ENCODE measurements around the gene ELMO1. TPM values are rescaled to one million over a fixed set of nuclear protein-coding genes. Genes with fewer than 3 reads are reported as not detected.

The ELMO1 gene
- total and polyA plus RNA-seq, 4 donors: 6.7 to 51.5 (median 14.8) TPM

DNA sequence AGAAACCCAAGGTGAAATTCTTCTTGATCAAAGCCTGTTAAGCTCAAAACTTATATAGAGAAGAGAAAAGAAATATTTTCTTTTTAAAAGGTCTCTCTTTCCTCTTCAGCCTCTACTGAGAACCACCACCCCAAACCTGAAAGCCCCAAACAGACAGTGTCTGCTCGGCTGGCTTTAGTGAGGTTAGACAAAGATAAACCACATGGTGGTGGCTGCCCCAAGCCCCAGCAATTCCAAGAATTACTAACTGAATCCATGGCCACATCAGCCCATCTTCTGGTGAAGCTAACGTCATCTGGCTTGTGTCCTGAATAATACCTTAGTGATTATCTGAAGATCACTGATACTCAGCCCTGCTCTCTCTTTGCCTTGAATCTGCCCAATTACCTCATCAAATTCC, 275.0 kb downstream of the ELMO1 start:
- Histone ChIP-seq H3K9me3 (ENCODE audit: control insufficient read depth in 4 of 4, low read length in 3 of 4) (no peaks in the 10 kb centered on the region), H3K36me3 (ENCODE audit: control insufficient read depth in 4 of 4, insufficient read depth in 3 of 4, low read depth in 1 of 4, low read length in 3 of 4) (peaks cover 0 to 8% (median 3%) of the 10 kb centered on the region in 4 donors), H3K4me1 (ENCODE audit: control insufficient read depth in 4 of 4, insufficient read depth in 4 of 4, low read length in 3 of 4) (no peaks in the 10 kb centered on the region), H3K27ac (ENCODE audit: low read depth in 1 of 2, low read length in 2 of 2) (no peak overlapping the region), H3K4me3 (ENCODE audit: low read depth in 1 of 3, low read length in 3 of 3) (no peak overlapping the region), H3K9ac (ENCODE audit: low read depth in 1 of 2, low read length in 2 of 2) (no peak overlapping the region), H3K27me3 (ENCODE audit: control insufficient read depth in 4 of 4, insufficient read depth in 4 of 4, low read length in 3 of 4) (no peaks in the 10 kb centered on the region)
- WGBS: 92% methylated on average over 2 of the region's 2 CpGs
- no peak for TF ChIP-seq EGR1 (IDR thresholded peaks at IDR 0.05; ENCODE audit: low read depth in 2 of 2)
- no peak for TF ChIP-seq MAX (IDR thresholded peaks at IDR 0.05)
- TF ChIP-seq TAF1 (conservative IDR thresholded peaks at IDR 0.05): no peak
- no peak for TF ChIP-seq REST (IDR thresholded peaks at IDR 0.05)
- no peak for TF ChIP-seq RXRA (IDR thresholded peaks at IDR 0.05)
- TF ChIP-seq, protein P1, sequence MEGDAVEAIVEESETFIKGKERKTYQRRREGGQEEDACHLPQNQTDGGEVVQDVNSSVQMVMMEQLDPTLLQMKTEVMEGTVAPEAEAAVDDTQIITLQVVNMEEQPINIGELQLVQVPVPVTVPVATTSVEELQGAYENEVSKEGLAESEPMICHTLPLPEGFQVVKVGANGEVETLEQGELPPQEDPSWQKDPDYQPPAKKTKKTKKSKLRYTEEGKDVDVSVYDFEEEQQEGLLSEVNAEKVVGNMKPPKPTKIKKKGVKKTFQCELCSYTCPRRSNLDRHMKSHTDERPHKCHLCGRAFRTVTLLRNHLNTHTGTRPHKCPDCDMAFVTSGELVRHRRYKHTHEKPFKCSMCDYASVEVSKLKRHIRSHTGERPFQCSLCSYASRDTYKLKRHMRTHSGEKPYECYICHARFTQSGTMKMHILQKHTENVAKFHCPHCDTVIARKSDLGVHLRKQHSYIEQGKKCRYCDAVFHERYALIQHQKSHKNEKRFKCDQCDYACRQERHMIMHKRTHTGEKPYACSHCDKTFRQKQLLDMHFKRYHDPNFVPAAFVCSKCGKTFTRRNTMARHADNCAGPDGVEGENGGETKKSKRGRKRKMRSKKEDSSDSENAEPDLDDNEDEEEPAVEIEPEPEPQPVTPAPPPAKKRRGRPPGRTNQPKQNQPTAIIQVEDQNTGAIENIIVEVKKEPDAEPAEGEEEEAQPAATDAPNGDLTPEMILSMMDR (IDR thresholded peaks at IDR 0.05; ENCODE audit: low read depth, low read length, missing input control): no peak
- no peak for DNase-seq (ENCODE audit: low spot score)

- Histone ChIP-seq H3K4me1 (ENCODE audit: control insufficient read depth in 4 of 4, insufficient read depth in 4 of 4, low read length in 3 of 4) (no peaks in the 10 kb centered on the region), H3K27ac (ENCODE audit: low read depth in 1 of 2, low read length in 2 of 2) (no peak overlapping the region), H3K27me3 (ENCODE audit: control insufficient read depth in 4 of 4, insufficient read depth in 4 of 4, low read length in 3 of 4) (no peaks in the 10 kb centered on the region), H3K4me3 (ENCODE audit: low read depth in 1 of 3, low read length in 3 of 3) (no peak overlapping the region), H3K9ac (ENCODE audit: low read depth in 1 of 2, low read length in 2 of 2) (no peak overlapping the region), H3K36me3 (ENCODE audit: control insufficient read depth in 4 of 4, insufficient read depth in 3 of 4, low read depth in 1 of 4, low read length in 3 of 4) (peaks cover 0 to 4% (median 0%) of the 10 kb centered on the region in 4 donors), H3K9me3 (ENCODE audit: control insufficient read depth in 4 of 4, low read length in 3 of 4) (no peaks in the 10 kb centered on the region)
- 71% methylated on average over 5 of the region's 5 CpGs for WGBS
- no peak for TF ChIP-seq HNF4A (conservative IDR thresholded peaks at IDR 0.05)
- TF ChIP-seq SP1 (IDR thresholded peaks at IDR 0.05): no peak
- no peak for TF ChIP-seq ATF3 (IDR thresholded peaks at IDR 0.05)
- TF ChIP-seq RAD21 (IDR thresholded peaks at IDR 0.05): no peak
- no peak for TF ChIP-seq FOXA2 (IDR thresholded peaks at IDR 0.05)
- no peak for DNase-seq (ENCODE audit: low spot score)
Observed at GRCh38 chr7:37162106-37162505, 286.6 kb downstream of the ELMO1 start.

DNA sequence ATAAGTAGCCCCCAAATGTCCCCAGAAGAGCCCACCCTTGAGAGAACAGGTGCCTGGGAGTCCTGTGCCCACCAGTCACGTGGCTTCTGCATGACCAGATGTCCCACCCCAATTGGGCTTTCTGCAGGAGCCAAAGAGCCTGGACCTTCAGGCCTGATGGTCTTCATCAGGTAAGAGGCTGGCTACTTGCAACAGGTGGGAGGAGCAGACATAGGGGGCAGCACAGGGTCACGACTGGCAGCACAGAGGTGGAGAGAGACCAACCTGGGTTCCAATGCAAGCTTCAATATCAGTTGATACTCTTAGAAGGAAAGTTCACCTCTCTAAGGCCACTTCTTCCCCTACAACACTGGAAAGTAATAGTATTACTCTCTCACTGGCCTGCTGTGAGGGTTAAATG, 288.0 kb downstream of the ELMO1 start:
- no peak for DNase-seq (ENCODE audit: low spot score)
- WGBS: 94% methylated on average over 2 of the region's 2 CpGs
- Histone ChIP-seq H3K27ac (ENCODE audit: low read depth in 1 of 2, low read length in 2 of 2) (no peak overlapping the region), H3K9ac (ENCODE audit: low read depth in 1 of 2, low read length in 2 of 2) (no peak overlapping the region), H3K4me3 (ENCODE audit: low read depth in 1 of 3, low read length in 3 of 3) (no peak overlapping the region), H3K4me1 (ENCODE audit: control insufficient read depth in 4 of 4, insufficient read depth in 4 of 4, low read length in 3 of 4) (no peaks in the 10 kb centered on the region), H3K27me3 (ENCODE audit: control insufficient read depth in 4 of 4, insufficient read depth in 4 of 4, low read length in 3 of 4) (no peaks in the 10 kb centered on the region), H3K9me3 (ENCODE audit: control insufficient read depth in 4 of 4, low read length in 3 of 4) (no peaks in the 10 kb centered on the region), H3K36me3 (ENCODE audit: control insufficient read depth in 4 of 4, insufficient read depth in 3 of 4, low read depth in 1 of 4, low read length in 3 of 4) (peaks cover 0 to 4% (median 0%) of the 10 kb centered on the region in 4 donors)
- TF ChIP-seq RXRA (IDR thresholded peaks at IDR 0.05) (no peak), REST (IDR thresholded peaks at IDR 0.05) (no peak), ATF3 (IDR thresholded peaks at IDR 0.05) (no peak), MAX (IDR thresholded peaks at IDR 0.05) (no peak), FOXA1 (IDR thresholded peaks at IDR 0.05) (no peak), RAD21 (IDR thresholded peaks at IDR 0.05) (no peak), NR2F2 (IDR thresholded peaks at IDR 0.05) (no peak)

Measured in liver (tissue), 9 donors.